Stimulated activated naive CD8-positive, alpha-beta T cell treated with anti-CD3 and anti-CD28 coated beads, Interleukin-15, Interleukin-2, amounts not matched to agents 100 U/mL and 50 U/mL, for 24 hours (primary cell): ENCODE results near the gene RNF13.

Experiments
- ATAC-seq: fragments of 150-1000 bp; cut with Tn5 transposase; one replicate; pipeline ENCODE4 v1.10.0; 2021
- DNase-seq: peaks from one replicate; pipeline ENCODE4 v3.0.0; 2021

The RNF13 gene

GRCh38 chr3:149998946-149999345, 185.9 kb downstream of the RNF13 start:
- ATAC-seq, result no peak

GRCh38 chr3:149999421-149999820, 186.4 kb downstream of the RNF13 start:
- no peak for DNase-seq
- no peak for ATAC-seq

More at GRCh38 chr3:149998946-149999345, 185.9 kb downstream of the RNF13 start:
- DNase-seq, result no peak

- no peak for DNase-seq
- no peak for ATAC-seq
Measured at GRCh38 chr3:150000641-150001040, 187.6 kb downstream of the RNF13 start.

GRCh38 chr3:150005243-150006112, 192.5 kb downstream of the RNF13 start:
- ATAC-seq (no peak), DNase-seq (no peak)

GRCh38 chr3:150006794-150007193, 193.8 kb downstream of the RNF13 start:
- no peak for ATAC-seq

More at GRCh38 chr3:150006794-150007193, 193.8 kb downstream of the RNF13 start:
- DNase-seq, result no peak
